Lower leg skin (tissue), 4 donors: ENCODE data around the gene IL27RA. TPM values are rescaled to one million over a fixed set of nuclear protein-coding genes. Genes with fewer than 3 reads are reported as not detected.
"Not testable (repeated sequence)": the region's sequence is repeated elsewhere in the genome, so short reads cannot be mapped to it uniquely, and the experiment has no call there.

Experiments used
- DNase-seq, 2 donors: peaks; one replicate each; pipeline ENCODE4 v3.0.0-alpha.2; 2019; ENCODE audit warnings: low spot score in 2 of 2
- H3K4me3 ChIP-seq: fragments of 200-600 bp; sonication (generic); 2 replicates; pipeline ENCODE4 v1.5.1; 2017; ENCODE audit warnings: mild to moderate bottlenecking, low read depth; ENCODE audit not compliant: poor library complexity, severe bottlenecking
- CTCF ChIP-seq, 3 donors: fragments of 450-650 bp; IDR thresholded peaks; one replicate each; pipeline ENCODE4 v1.5.1; 2016; ENCODE audit warnings: antibody characterized with exemption in 3 of 3, mild to moderate bottlenecking in 3 of 3, moderate library complexity in 2 of 3
- POLR2A ChIP-seq, 2 donors: fragments of 450-650 bp; IDR thresholded peaks; one replicate each; pipeline ENCODE4 v1.6.1; 2016 to 2017; ENCODE audit warnings: antibody characterized with exemption in 2 of 2, mild to moderate bottlenecking in 1 of 2, moderate library complexity in 1 of 2
- WGBS, 2 donors: methylation state at CpG; one replicate each; pipeline ENCODE4 v1.1.5; 2018; 5-methylcytosine and 5-hydroxymethylcytosine counted together
- intact Hi-C: fragments of 100-400 bp; cut with DNase I; formaldehyde crosslinking; loops from one replicate; pipeline ENCODE4 v1.15.0; 2023; ENCODE audit warnings: low total_unique reads
- total RNA-seq, 4 donors: library from RNA; depleted of rRNA; stranded (reverse); fragments of >200 nt; gene quantifications; one replicate each; pipeline ENCODE4 v1.1.0, GENCODE V29; 2016

IL27RA gene
- total RNA-seq, 4 donors from 2014 or later, result 0.27 to 2.7 (median 2.0) TPM

- no peak for DNase-seq
- TF ChIP-seq CTCF (IDR thresholded peaks at IDR 0.05) (no peak), POLR2A (IDR thresholded peaks at IDR 0.05) (no peak)
- 83 to 87% methylated on average over 4 of the region's 4 CpGs for WGBS, 2 donors
- no peak overlapping the region for H3K4me3 ChIP-seq
- intact Hi-C loops, result no loop called here
These were observed 9.1 kb upstream of the IL27RA start for GRCh38 chr19:14022469-14022868.

GRCh38 chr19:14023404-14024235 lies 7.9 kb upstream of the IL27RA start:
- no peak overlapping the region for H3K4me3 ChIP-seq
- TF ChIP-seq CTCF (IDR thresholded peaks at IDR 0.05), result no peak
- no peak for TF ChIP-seq POLR2A (IDR thresholded peaks at IDR 0.05)
- 60 to 62% methylated on average over 9 of the region's 9 CpGs for WGBS, 2 donors
- DNase-seq, result no peak
- intact Hi-C loops, result no loop called here

- DNase-seq, H3K4me3 ChIP-seq, intact Hi-C loops: not testable (repeated sequence)
- WGBS, 2 donors, result 88 to 89% methylated on average over 5 of the region's 5 CpGs
These were observed 4.8 kb upstream of the IL27RA start for GRCh38 chr19:14026652-14027192.

GRCh38 chr19:14027856-14028450 lies 3.6 kb upstream of the IL27RA start, which contains the start of gene RLN3:
Gene RLN3 (plus strand): TSS chr19:14028148. CDS start chr19:14028205, 57 bp downstream.
- TF ChIP-seq CTCF (IDR thresholded peaks at IDR 0.05) (no peak), POLR2A (IDR thresholded peaks at IDR 0.05) (no peak)
- WGBS, 2 donors, result 80 to 81% methylated on average over 24 of the region's 24 CpGs
- H3K4me3 ChIP-seq, result no peak within 1 kb of the TSS
- intact Hi-C loops, result no loop called here
- DNase-seq, result no peak

GRCh38 chr19:14028901-14029300 lies 2.7 kb upstream of the IL27RA start:
- intact Hi-C loops, result no loop called here
- WGBS, 2 donors, result 64 to 67% methylated on average over 4 of the region's 4 CpGs
- no peak for DNase-seq
- H3K4me3 ChIP-seq, result no peak overlapping the region
- TF ChIP-seq POLR2A (IDR thresholded peaks at IDR 0.05) (no peak), CTCF (IDR thresholded peaks at IDR 0.05) (no peak)

- intact Hi-C loops, result no loop called here
- TF ChIP-seq CTCF (IDR thresholded peaks at IDR 0.05), result no peak
- TF ChIP-seq POLR2A (IDR thresholded peaks at IDR 0.05), result no peak
- peak overlapping the region; percentile 40 for H3K4me3 ChIP-seq
- 31 to 40% methylated on average over 9 to 17 of the region's 20 CpGs for WGBS, 2 donors
- no peak for DNase-seq
These were observed 404 bp upstream of the IL27RA start for GRCh38 chr19:14030997-14031718.
